NT2/D1 (cell line): ENCODE data around the gene MROH2A.

Experiments used
- DNase-seq: peaks from one replicate; pipeline ENCODE4 v3.0.0-alpha.2; 2011; ENCODE audit warnings: low read depth, low spot score
- H3K27me3 ChIP-seq: 2 replicates; pipeline ENCODE4 v1.6.0; 2011; ENCODE audit warnings: mild to moderate bottlenecking; ENCODE audit not compliant: insufficient read length, insufficient read depth
- H3K36me3 ChIP-seq: 2 replicates; pipeline ENCODE4 v1.6.1; 2011; ENCODE audit warnings: mild to moderate bottlenecking, low read length, mixed read lengths; ENCODE audit not compliant: insufficient read depth, insufficient read length
- H3K4me1 ChIP-seq: 2 replicates; pipeline ENCODE4 v1.5.1; 2011; ENCODE audit not compliant: insufficient read depth, insufficient read length
- H3K4me3 ChIP-seq: 2 replicates; pipeline ENCODE4 v1.5.1; 2011; ENCODE audit warnings: low read depth; ENCODE audit not compliant: insufficient read length
- H3K9ac ChIP-seq: 2 replicates; pipeline ENCODE4 v1.6.0; 2011; ENCODE audit warnings: low read depth; ENCODE audit not compliant: insufficient read length
- H3K9me3 ChIP-seq: 2 replicates; pipeline ENCODE4 v1.5.1; 2011; ENCODE audit warnings: mild to moderate bottlenecking, low read length; ENCODE audit not compliant: insufficient read depth
- SUZ12 ChIP-seq: IDR thresholded peaks from 2 replicates; pipeline ENCODE4 v1.6.1; 2011; ENCODE audit not compliant: insufficient read length, insufficient read depth; ENCODE audit errors: extremely low read depth
- YY1 ChIP-seq: IDR thresholded peaks from 2 replicates; pipeline ENCODE4 v1.6.1; 2011; ENCODE audit not compliant: insufficient read length, insufficient read depth
- ZNF274 ChIP-seq: IDR thresholded peaks from 2 replicates; pipeline ENCODE4 v1.6.1; 2011; ENCODE audit warnings: mild to moderate bottlenecking, low read depth, low read length

MROH2A gene

GRCh38 chr2:233779722-233780121 lies 1.6 kb downstream of the MROH2A start:
- H3K9ac ChIP-seq: no peak overlapping the region
- TF ChIP-seq SUZ12 (no peak), YY1 (no peak), ZNF274 (no peak)

GRCh38 chr2:233780771-233781170 lies 2.6 kb downstream of the MROH2A start:
- DNase-seq: no peak
- no peak overlapping the region for H3K4me3 ChIP-seq
- TF ChIP-seq SUZ12 (no peak), ZNF274 (no peak), YY1 (no peak)
- no peaks in the 10 kb centered on the region for H3K36me3 ChIP-seq
- H3K27me3 ChIP-seq: no peaks in the 10 kb centered on the region
- peaks cover 10% of the 10 kb centered on the region; the same call in 1 of the 2 replicates for H3K9me3 ChIP-seq
- H3K9ac ChIP-seq: no peak overlapping the region
- no peaks in the 10 kb centered on the region for H3K4me1 ChIP-seq

More at GRCh38 chr2:233779722-233780121, 1.6 kb downstream of the MROH2A start:
- DNase-seq: no peak
- no peaks in the 10 kb centered on the region for H3K4me1 ChIP-seq
- no peak overlapping the region for H3K4me3 ChIP-seq
- H3K27me3 ChIP-seq: no peaks in the 10 kb centered on the region
- H3K9me3 ChIP-seq: peaks cover 16% of the 10 kb centered on the region; the same call in 1 of the 2 replicates
- no peaks in the 10 kb centered on the region for H3K36me3 ChIP-seq

GRCh38 chr2:233789554-233789953 lies 11.4 kb downstream of the MROH2A start:
- Histone ChIP-seq H3K9me3 (no peaks in the 10 kb centered on the region), H3K9ac (no peak overlapping the region), H3K27me3 (peaks cover 6% of the 10 kb centered on the region), H3K4me1 (no peaks in the 10 kb centered on the region), H3K36me3 (no peaks in the 10 kb centered on the region), H3K4me3 (no peak overlapping the region)
- no peak for DNase-seq
- TF ChIP-seq ZNF274: no peak
- TF ChIP-seq YY1: no peak
- TF ChIP-seq SUZ12: no peak

- no peaks in the 10 kb centered on the region for H3K36me3 ChIP-seq
- no peak for TF ChIP-seq YY1
- no peak for TF ChIP-seq SUZ12
- TF ChIP-seq ZNF274: no peak
- no peaks in the 10 kb centered on the region for H3K9me3 ChIP-seq
- no peak overlapping the region for H3K4me3 ChIP-seq
- H3K9ac ChIP-seq: no peak overlapping the region
- peaks cover 6% of the 10 kb centered on the region for H3K27me3 ChIP-seq
- no peak for DNase-seq
- H3K4me1 ChIP-seq: no peaks in the 10 kb centered on the region
These were observed 13.2 kb downstream of the MROH2A start for GRCh38 chr2:233791151-233791882.

- Histone ChIP-seq H3K9ac (no peak overlapping the region), H3K36me3 (no peaks in the 10 kb centered on the region), H3K27me3 (peaks cover 6% of the 10 kb centered on the region), H3K4me3 (no peak overlapping the region), H3K4me1 (no peaks in the 10 kb centered on the region), H3K9me3 (no peaks in the 10 kb centered on the region)
- TF ChIP-seq ZNF274 (no peak), SUZ12 (no peak), YY1 (no peak)
- DNase-seq: no peak
These were observed 13.8 kb downstream of the MROH2A start for GRCh38 chr2:233791883-233792329.

GRCh38 chr2:233792720-233793119 lies 14.6 kb downstream of the MROH2A start:
- DNase-seq: no peak
- no peaks in the 10 kb centered on the region for H3K4me1 ChIP-seq
- no peaks in the 10 kb centered on the region for H3K9me3 ChIP-seq
- H3K36me3 ChIP-seq: no peaks in the 10 kb centered on the region
- no peak overlapping the region for H3K9ac ChIP-seq
- no peak for TF ChIP-seq YY1
- TF ChIP-seq SUZ12: no peak
- TF ChIP-seq ZNF274: no peak
- peaks cover 6% of the 10 kb centered on the region for H3K27me3 ChIP-seq
- H3K4me3 ChIP-seq: no peak overlapping the region

GRCh38 chr2:233793465-233794127 lies 15.5 kb downstream of the MROH2A start:
- TF ChIP-seq SUZ12: no peak
- TF ChIP-seq YY1: no peak
- Histone ChIP-seq H3K27me3 (peaks cover 6% of the 10 kb centered on the region), H3K4me3 (no peak overlapping the region), H3K4me1 (no peaks in the 10 kb centered on the region), H3K9me3 (no peaks in the 10 kb centered on the region), H3K9ac (no peak overlapping the region), H3K36me3 (no peaks in the 10 kb centered on the region)
- DNase-seq: no peak
